Measurements from ENCODE around the gene ITGB8. TPM values are rescaled to one million over a fixed set of nuclear protein-coding genes. Genes with fewer than 3 reads are reported as not detected.
"Not testable (repeated sequence)": the region's sequence is repeated elsewhere in the genome, so short reads cannot be mapped to it uniquely, and the experiment has no call there.

ITGB8 gene
- total RNA-seq, 4 donors from 2014 or later = 0.31 to 0.90 (median 0.56) TPM

- Histone ChIP-seq H3K4me1 (no peaks in the 10 kb centered on the region), H3K4me3 (no peak overlapping the region), H3K36me3 (no peaks in the 10 kb centered on the region), H3K9me3 (no peaks in the 10 kb centered on the region), H3K27ac (no peak overlapping the region), H3K27me3 (no peaks in the 10 kb centered on the region)
- in situ Hi-C loops (cut with MboI; ENCODE audit: low sequenced_read_pairs in 4 of 4) = no loop called here
- TF ChIP-seq, protein P1, sequence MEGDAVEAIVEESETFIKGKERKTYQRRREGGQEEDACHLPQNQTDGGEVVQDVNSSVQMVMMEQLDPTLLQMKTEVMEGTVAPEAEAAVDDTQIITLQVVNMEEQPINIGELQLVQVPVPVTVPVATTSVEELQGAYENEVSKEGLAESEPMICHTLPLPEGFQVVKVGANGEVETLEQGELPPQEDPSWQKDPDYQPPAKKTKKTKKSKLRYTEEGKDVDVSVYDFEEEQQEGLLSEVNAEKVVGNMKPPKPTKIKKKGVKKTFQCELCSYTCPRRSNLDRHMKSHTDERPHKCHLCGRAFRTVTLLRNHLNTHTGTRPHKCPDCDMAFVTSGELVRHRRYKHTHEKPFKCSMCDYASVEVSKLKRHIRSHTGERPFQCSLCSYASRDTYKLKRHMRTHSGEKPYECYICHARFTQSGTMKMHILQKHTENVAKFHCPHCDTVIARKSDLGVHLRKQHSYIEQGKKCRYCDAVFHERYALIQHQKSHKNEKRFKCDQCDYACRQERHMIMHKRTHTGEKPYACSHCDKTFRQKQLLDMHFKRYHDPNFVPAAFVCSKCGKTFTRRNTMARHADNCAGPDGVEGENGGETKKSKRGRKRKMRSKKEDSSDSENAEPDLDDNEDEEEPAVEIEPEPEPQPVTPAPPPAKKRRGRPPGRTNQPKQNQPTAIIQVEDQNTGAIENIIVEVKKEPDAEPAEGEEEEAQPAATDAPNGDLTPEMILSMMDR (IDR thresholded peaks at IDR 0.05 in 4 of 5, conservative IDR thresholded peaks at IDR 0.05 in 1 of 5) = no peak
- no peak for TF ChIP-seq POLR2A (IDR thresholded peaks at IDR 0.05)
- intact Hi-C loops (cut with DNase I; ENCODE audit: low total_unique reads) = no loop called here
- no peak for ATAC-seq
- DNase-seq = no peak
Measured at GRCh38 chr7:20301311-20301939, 29.3 kb upstream of the ITGB8 start.

- H3K9me3 ChIP-seq; ATAC-seq; DNase-seq; intact Hi-C loops (cut with DNase I; ENCODE audit: low total_unique reads); H3K4me1 ChIP-seq; H3K27me3 ChIP-seq; in situ Hi-C loops (cut with MboI; ENCODE audit: low sequenced_read_pairs in 4 of 4); H3K4me3 ChIP-seq; H3K27ac ChIP-seq; H3K36me3 ChIP-seq: not testable (repeated sequence)
Measured at GRCh38 chr7:20302300-20302699, 28.4 kb upstream of the ITGB8 start.

GRCh38 chr7:20302891-20303290 is 27.8 kb upstream of the ITGB8 start:
- intact Hi-C loops (cut with DNase I; ENCODE audit: low total_unique reads) (no loop called here), in situ Hi-C loops (cut with MboI; ENCODE audit: low sequenced_read_pairs in 4 of 4) (no loop called here)
- no peak for DNase-seq
- ATAC-seq = no peak
- no peak for TF ChIP-seq POLR2A (IDR thresholded peaks at IDR 0.05)
- TF ChIP-seq, protein P1 (IDR thresholded peaks at IDR 0.05 in 4 of 5, conservative IDR thresholded peaks at IDR 0.05 in 1 of 5) = no peak
- Histone ChIP-seq H3K4me3 (no peak overlapping the region), H3K9me3 (no peaks in the 10 kb centered on the region), H3K36me3 (no peaks in the 10 kb centered on the region), H3K4me1 (no peaks in the 10 kb centered on the region), H3K27me3 (no peaks in the 10 kb centered on the region), H3K27ac (no peak overlapping the region)

DNA sequence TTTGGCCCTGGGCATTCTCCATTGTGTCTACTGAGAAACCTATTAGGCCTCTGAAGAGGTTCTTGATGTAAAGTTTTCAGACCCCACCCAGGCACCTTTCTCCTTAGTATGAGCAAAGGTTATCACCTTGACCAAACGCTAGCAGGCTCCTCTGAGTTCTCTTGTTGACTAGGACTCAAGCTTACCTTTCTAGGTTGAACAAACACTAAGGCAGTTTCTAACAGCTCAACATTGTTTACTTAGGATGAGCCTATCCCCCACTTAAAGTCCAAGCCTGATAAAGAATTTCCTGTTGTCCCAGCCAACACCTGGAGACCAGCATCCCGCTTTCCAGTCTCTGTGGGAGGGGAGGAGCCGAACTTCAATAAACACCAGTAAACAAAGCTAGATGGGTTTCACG is 26.3 kb upstream of the ITGB8 start:
- no peak overlapping the region for H3K4me3 ChIP-seq
- no peaks in the 10 kb centered on the region for H3K36me3 ChIP-seq
- TF ChIP-seq, protein P1 (IDR thresholded peaks at IDR 0.05 in 4 of 5, conservative IDR thresholded peaks at IDR 0.05 in 1 of 5) = no peak
- no peak for TF ChIP-seq POLR2A (IDR thresholded peaks at IDR 0.05)
- in situ Hi-C loops (cut with MboI; ENCODE audit: low sequenced_read_pairs in 4 of 4) = no loop called here
- no peaks in the 10 kb centered on the region for H3K9me3 ChIP-seq
- H3K4me1 ChIP-seq = no peaks in the 10 kb centered on the region
- DNase-seq = no peak
- ATAC-seq = no peak
- H3K27ac ChIP-seq = no peak overlapping the region
- intact Hi-C loops (cut with DNase I; ENCODE audit: low total_unique reads) = no loop called here
- H3K27me3 ChIP-seq = no peaks in the 10 kb centered on the region

DNA sequence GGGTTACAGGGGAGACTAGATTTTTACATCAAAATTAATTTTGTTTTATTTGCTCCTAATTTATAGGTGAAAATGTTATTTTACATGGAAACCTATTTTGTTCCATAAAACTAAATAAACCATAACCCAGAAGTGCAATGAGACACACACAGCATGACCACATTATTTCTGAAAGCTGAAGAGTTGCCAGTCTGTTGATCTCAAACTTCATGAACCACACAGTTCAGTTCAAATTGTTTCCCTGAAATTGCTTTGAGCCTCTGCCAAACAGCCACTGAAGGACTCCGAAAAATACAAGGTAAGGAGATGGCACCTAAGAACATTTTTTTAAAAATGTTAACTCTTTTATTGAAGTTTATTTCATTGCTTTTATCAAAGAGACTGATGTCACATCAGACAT is 25.0 kb upstream of the ITGB8 start:
- Histone ChIP-seq H3K9me3 (no peaks in the 10 kb centered on the region), H3K4me1 (no peaks in the 10 kb centered on the region), H3K27me3 (no peaks in the 10 kb centered on the region), H3K36me3 (no peaks in the 10 kb centered on the region), H3K27ac (no peak overlapping the region), H3K4me3 (no peak overlapping the region)
- intact Hi-C loops (cut with DNase I; ENCODE audit: low total_unique reads) (no loop called here), in situ Hi-C loops (cut with MboI; ENCODE audit: low sequenced_read_pairs in 4 of 4) (no loop called here)
- no peak for DNase-seq
- ATAC-seq = no peak
- TF ChIP-seq, protein P1 (IDR thresholded peaks at IDR 0.05 in 4 of 5, conservative IDR thresholded peaks at IDR 0.05 in 1 of 5) = no peak
- TF ChIP-seq POLR2A (IDR thresholded peaks at IDR 0.05) = no peak

Measured in gastrocnemius medialis (tissue), 4 donors.